Measurements from ENCODE around the gene TNNT2. TPM values are rescaled to one million over a fixed set of nuclear protein-coding genes. Genes with fewer than 3 reads are reported as not detected.

The TNNT2 gene
- total RNA-seq, 1 donor from 2014 or later = 6.1 TPM

GRCh38 chr1:201320168-201320788 is 57.2 kb downstream of the TNNT2 start:
- no peak for DNase-seq (ENCODE audit: low read depth)
- Mint-ChIP-seq H3K4me3 (ENCODE audit: unreplicated experiment) (no peak overlapping the region), H3K27me3 (ENCODE audit: low read depth, unreplicated experiment) (peaks cover 69% of the 10 kb centered on the region), H3K36me3 (ENCODE audit: low read depth, unreplicated experiment) (no peaks in the 10 kb centered on the region), H3K9me3 (ENCODE audit: unreplicated experiment) (peaks cover 5% of the 10 kb centered on the region), H3K4me1 (ENCODE audit: low read depth, unreplicated experiment) (peaks cover 4% of the 10 kb centered on the region), H3K27ac (ENCODE audit: unreplicated experiment) (no peak overlapping the region)
- H3K79me2 ChIP-seq (ENCODE audit: insufficient read depth, low read length) = no peaks in the 10 kb centered on the region
- H3K9ac ChIP-seq (ENCODE audit: low read length) = no peak overlapping the region
- peaks cover 2% of the 10 kb centered on the region for H3K27me3 ChIP-seq (ENCODE audit: insufficient read depth, low read length)
- H3K27ac ChIP-seq (ENCODE audit: low read depth, low read length) = no peak overlapping the region
- H4K20me1 ChIP-seq (ENCODE audit: insufficient read depth, low read length) = no peaks in the 10 kb centered on the region
- TF ChIP-seq CTCF (IDR thresholded peaks at IDR 0.05; ENCODE audit: insufficient read depth, low read depth, low read length) (no peak), EZH2 (IDR thresholded peaks at IDR 0.05; ENCODE audit: insufficient read depth, low read length) (no peak)
- H3K4me1 ChIP-seq (ENCODE audit: insufficient read depth, low read length) = no peaks in the 10 kb centered on the region
- no peaks in the 10 kb centered on the region for H3K36me3 ChIP-seq (ENCODE audit: insufficient read depth, low read length)
- H3K4me2 ChIP-seq (ENCODE audit: low read length) = no peak overlapping the region
- no peak for FAIRE-seq
- H2AFZ ChIP-seq (ENCODE audit: low read depth, low read length) = no peak overlapping the region
- no peak overlapping the region for H3K4me3 ChIP-seq (ENCODE audit: insufficient read depth, low read depth, low read length)
- H3K9me3 ChIP-seq (ENCODE audit: insufficient read depth, low read depth, low read length) = no peaks in the 10 kb centered on the region

GRCh38 chr1:201319631-201320030 is 57.8 kb downstream of the TNNT2 start:
- no peak overlapping the region for H3K27ac Mint-ChIP-seq (ENCODE audit: unreplicated experiment)
- H4K20me1 ChIP-seq (ENCODE audit: insufficient read depth, low read length) = no peaks in the 10 kb centered on the region
- H3K4me2 ChIP-seq (ENCODE audit: low read length) = no peak overlapping the region
- no peaks in the 10 kb centered on the region for H3K4me1 ChIP-seq (ENCODE audit: insufficient read depth, low read length)
- TF ChIP-seq CTCF (IDR thresholded peaks at IDR 0.05; ENCODE audit: insufficient read depth, low read depth, low read length) (no peak), EZH2 (IDR thresholded peaks at IDR 0.05; ENCODE audit: insufficient read depth, low read length) (no peak)
- H3K9me3 Mint-ChIP-seq (ENCODE audit: unreplicated experiment) = peaks cover 5% of the 10 kb centered on the region
- H3K4me3 ChIP-seq (ENCODE audit: insufficient read depth, low read depth, low read length) = no peak overlapping the region
- H3K79me2 ChIP-seq (ENCODE audit: insufficient read depth, low read length) = no peaks in the 10 kb centered on the region
- DNase-seq (ENCODE audit: low read depth) = no peak
- no peak overlapping the region for H3K27ac ChIP-seq (ENCODE audit: low read depth, low read length)
- H3K27me3 Mint-ChIP-seq (ENCODE audit: low read depth, unreplicated experiment) = peaks cover 70% of the 10 kb centered on the region
- H2AFZ ChIP-seq (ENCODE audit: low read depth, low read length) = no peak overlapping the region
- H3K9ac ChIP-seq (ENCODE audit: low read length) = no peak overlapping the region
- peaks cover 4% of the 10 kb centered on the region for H3K4me1 Mint-ChIP-seq (ENCODE audit: low read depth, unreplicated experiment)
- no peak overlapping the region for H3K4me3 Mint-ChIP-seq (ENCODE audit: unreplicated experiment)
- no peaks in the 10 kb centered on the region for H3K36me3 Mint-ChIP-seq (ENCODE audit: low read depth, unreplicated experiment)
- FAIRE-seq = no peak
- H3K36me3 ChIP-seq (ENCODE audit: insufficient read depth, low read length) = no peaks in the 10 kb centered on the region
- H3K9me3 ChIP-seq (ENCODE audit: insufficient read depth, low read depth, low read length) = no peaks in the 10 kb centered on the region
- H3K27me3 ChIP-seq (ENCODE audit: insufficient read depth, low read length) = peaks cover 2% of the 10 kb centered on the region
